ENCODE results near the gene EPHA10. TPM values are rescaled to one million over a fixed set of nuclear protein-coding genes. Genes with fewer than 3 reads are reported as not detected.

EPHA10 gene
- total RNA-seq, 6 donors from 2014 or later, result 0.76 to 1.7 (median 0.92) TPM; not detected in 2

DNA sequence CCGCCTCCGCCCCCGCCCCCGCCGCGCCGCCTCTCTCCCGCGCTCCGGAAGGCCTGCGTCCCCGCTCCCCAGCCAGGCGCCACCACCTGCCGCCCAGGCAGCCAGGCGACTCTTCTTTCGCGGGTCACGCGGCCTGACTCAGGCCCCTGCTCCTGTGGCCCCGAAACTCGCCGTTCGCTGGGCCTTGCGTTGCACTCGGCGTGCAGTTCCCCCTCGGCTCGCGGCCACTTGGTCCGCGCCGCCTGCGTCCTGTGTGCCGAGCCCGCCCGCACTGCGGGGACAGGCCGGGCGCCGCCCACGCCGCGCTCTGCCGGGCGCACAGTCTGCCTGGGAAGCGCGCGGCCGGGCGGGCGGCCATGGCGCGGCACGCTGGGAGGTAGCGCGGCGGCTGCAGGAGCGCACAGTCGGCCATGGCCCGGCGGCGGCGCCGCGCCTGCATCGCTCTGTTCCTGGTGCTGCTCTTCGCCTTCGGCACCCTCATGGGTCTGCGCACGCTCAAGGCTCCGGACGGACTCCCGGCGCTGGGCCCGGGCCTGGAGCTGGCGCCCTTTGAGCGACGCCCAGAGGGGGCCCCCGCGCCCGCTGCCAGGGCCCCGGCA, 29.0 kb upstream of the EPHA10 start, which contains the start of gene MANEAL:
MANEAL (plus strand) TSS at position 75 of the 599 bp plus-strand sequence; CDS start at position 411, 336 bp downstream.
- TF ChIP-seq EP300 (IDR thresholded peaks at IDR 0.05), result no peak
- TF ChIP-seq, protein P1, sequence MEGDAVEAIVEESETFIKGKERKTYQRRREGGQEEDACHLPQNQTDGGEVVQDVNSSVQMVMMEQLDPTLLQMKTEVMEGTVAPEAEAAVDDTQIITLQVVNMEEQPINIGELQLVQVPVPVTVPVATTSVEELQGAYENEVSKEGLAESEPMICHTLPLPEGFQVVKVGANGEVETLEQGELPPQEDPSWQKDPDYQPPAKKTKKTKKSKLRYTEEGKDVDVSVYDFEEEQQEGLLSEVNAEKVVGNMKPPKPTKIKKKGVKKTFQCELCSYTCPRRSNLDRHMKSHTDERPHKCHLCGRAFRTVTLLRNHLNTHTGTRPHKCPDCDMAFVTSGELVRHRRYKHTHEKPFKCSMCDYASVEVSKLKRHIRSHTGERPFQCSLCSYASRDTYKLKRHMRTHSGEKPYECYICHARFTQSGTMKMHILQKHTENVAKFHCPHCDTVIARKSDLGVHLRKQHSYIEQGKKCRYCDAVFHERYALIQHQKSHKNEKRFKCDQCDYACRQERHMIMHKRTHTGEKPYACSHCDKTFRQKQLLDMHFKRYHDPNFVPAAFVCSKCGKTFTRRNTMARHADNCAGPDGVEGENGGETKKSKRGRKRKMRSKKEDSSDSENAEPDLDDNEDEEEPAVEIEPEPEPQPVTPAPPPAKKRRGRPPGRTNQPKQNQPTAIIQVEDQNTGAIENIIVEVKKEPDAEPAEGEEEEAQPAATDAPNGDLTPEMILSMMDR (IDR thresholded peaks at IDR 0.05), result no peak
- TF ChIP-seq POLR2AphosphoS5 (IDR thresholded peaks at IDR 0.05), result no peak
- TF ChIP-seq POLR2A (IDR thresholded peaks at IDR 0.05), result no peak
- H3K36me3 ChIP-seq, result no peaks in the 10 kb centered on the region
- no peaks in the 10 kb centered on the region for H3K9me3 ChIP-seq
- peaks cover 17 to 29% (median 22%) of the 10 kb centered on the region in 4 donors for H3K4me1 ChIP-seq
- H3K4me3 ChIP-seq, result peak within 1 kb of the TSS; percentile 40 to 67 (median 57)
- peaks cover 0 to 2% (median 0%) of the 10 kb centered on the region in 4 donors for H3K27me3 ChIP-seq
- H3K27ac ChIP-seq, result no peak within 1 kb of the TSS
- DNase-seq (peak; percentile 26 to 93), ATAC-seq (ENCODE audit: low FRiP score in 2 of 2) (peak; percentile 55 to 79)
- WGBS, 2 donors, result 1% methylated on average over 33 of the region's 82 CpGs; no CpG with 5 or more reads in 1 of the 2 donors

DNA sequence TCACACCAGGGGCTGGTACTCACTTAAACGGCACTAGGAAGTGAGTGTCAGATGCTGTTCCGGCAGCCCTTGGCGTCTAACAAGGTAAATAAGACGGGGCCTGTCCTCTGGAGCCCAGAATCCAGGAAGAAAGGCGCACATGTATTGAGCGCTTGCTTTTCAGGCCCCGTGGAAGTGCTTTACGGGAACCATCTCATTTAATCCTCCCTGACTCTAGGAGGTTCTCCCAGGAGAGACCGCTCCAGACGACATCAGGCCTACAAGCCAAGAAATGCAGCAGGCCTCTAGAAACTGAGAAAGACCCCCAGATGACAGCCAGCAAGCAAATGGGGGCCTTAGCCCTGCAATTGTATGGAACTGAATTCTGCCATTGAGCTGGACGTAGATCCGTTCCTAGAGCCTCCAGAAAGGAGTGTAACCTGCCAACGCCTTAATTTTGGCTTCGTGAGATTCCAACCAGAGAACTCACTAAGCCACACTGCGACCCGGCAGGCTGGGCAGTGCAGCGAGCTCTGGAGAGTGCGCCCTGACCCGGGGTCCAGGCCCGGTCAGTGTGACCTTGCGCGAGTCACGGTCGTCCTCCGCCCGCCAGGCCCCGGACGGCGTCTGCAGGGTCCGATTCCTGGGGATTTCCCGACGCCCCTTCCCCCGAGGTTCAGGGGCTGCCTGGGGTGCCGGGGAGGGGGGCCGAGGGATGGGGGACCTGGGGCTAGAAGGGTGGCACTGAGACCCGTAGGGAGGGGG, 28.2 kb upstream of the EPHA10 start:
- 52 to 63% methylated on average over 13 to 26 of the region's 36 CpGs for WGBS, 2 donors
- peaks cover 17 to 29% (median 22%) of the 10 kb centered on the region in 4 donors for H3K4me1 ChIP-seq
- H3K4me3 ChIP-seq, result peak overlapping the region in 3 of 4 donors; percentile 53 to 67 (median 61)
- H3K27ac ChIP-seq, result no peak overlapping the region
- TF ChIP-seq, protein P1 (IDR thresholded peaks at IDR 0.05), result no peak
- DNase-seq (peak in 1 of 2 donors; percentile 81), ATAC-seq (ENCODE audit: low FRiP score in 2 of 2) (no peak)
- no peaks in the 10 kb centered on the region for H3K36me3 ChIP-seq
- H3K9me3 ChIP-seq, result no peaks in the 10 kb centered on the region
- H3K27me3 ChIP-seq, result peaks cover 0 to 2% (median 0%) of the 10 kb centered on the region in 4 donors

DNA sequence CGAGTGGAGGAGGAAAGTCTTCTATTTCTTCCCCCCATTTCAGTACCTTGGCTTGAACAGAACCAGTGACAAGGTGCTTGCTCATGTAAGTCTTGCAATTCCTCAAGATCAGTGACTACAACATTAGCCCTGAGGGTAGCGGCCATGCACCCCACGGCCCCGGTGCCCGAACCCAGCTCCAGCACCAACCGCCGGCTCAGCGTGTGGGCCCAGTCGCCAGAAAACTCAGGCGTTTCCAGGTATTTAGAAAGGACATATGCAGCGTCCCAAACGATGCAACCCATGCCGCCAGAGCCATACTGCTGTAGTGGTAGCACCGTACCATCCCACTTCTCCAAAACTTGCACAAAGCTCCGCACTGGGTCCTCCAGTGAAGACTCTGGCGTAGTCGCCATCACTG, 17.6 kb upstream of the EPHA10 start:
- no peak for ATAC-seq (ENCODE audit: low FRiP score in 2 of 2)
- H3K36me3 ChIP-seq, result no peaks in the 10 kb centered on the region
- no peaks in the 10 kb centered on the region for H3K4me1 ChIP-seq

DNA sequence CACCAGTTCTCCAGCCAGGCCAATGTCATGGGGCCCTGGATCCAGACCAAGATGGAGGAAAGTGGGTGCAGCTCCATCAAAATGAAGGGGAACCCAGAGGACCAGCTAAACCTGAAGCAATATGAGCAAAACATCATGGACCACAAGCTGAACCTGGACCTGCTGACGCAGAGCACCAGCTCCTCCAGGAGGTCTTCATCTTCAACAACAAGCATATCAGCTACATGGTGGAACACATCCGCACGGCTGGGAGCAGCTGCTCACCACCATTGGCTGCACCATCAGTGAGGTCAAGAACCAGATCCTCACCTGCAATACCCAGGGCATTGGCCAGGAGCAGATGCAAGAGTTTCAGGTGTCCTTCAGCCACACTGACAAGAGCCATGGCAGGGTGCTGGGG, 13.7 kb upstream of the EPHA10 start:
- Histone ChIP-seq H3K36me3 (no peaks in the 10 kb centered on the region), H3K4me1 (no peaks in the 10 kb centered on the region), H3K27me3 (no peaks in the 10 kb centered on the region), H3K4me3 (no peak overlapping the region), H3K9me3 (no peaks in the 10 kb centered on the region), H3K27ac (no peak overlapping the region)
- TF ChIP-seq POLR2A (IDR thresholded peaks at IDR 0.05) (no peak), POLR2AphosphoS5 (IDR thresholded peaks at IDR 0.05) (no peak), EP300 (IDR thresholded peaks at IDR 0.05) (no peak)
- TF ChIP-seq, protein P1 (IDR thresholded peaks at IDR 0.05), result no peak
- peak in 1 of 2 donors; percentile 46 for ATAC-seq (ENCODE audit: low FRiP score in 2 of 2)
- no peak for DNase-seq
- 91% methylated on average over 3 of the region's 3 CpGs; no CpG with 5 or more reads in 1 of the 2 donors for WGBS, 2 donors

More for the DNA sequence above, 17.6 kb upstream of the EPHA10 start:
- WGBS, 2 donors, result 79 to 83% methylated on average over 17 of the region's 17 CpGs
- no peaks in the 10 kb centered on the region for H3K9me3 ChIP-seq
- H3K27ac ChIP-seq, result no peak overlapping the region
- no peak overlapping the region for H3K4me3 ChIP-seq
- peak in 1 of 2 donors; percentile 54 for DNase-seq
- TF ChIP-seq EP300 (IDR thresholded peaks at IDR 0.05) (no peak), POLR2A (IDR thresholded peaks at IDR 0.05) (no peak), POLR2AphosphoS5 (IDR thresholded peaks at IDR 0.05) (no peak)
- TF ChIP-seq, protein P1 (IDR thresholded peaks at IDR 0.05), result no peak
- H3K27me3 ChIP-seq, result no peaks in the 10 kb centered on the region
